ENCODE data around the gene TECPR1. TPM values are rescaled to one million over a fixed set of nuclear protein-coding genes. Genes with fewer than 3 reads are reported as not detected.

Gene TECPR1
- 10 to 100 TPM; 41.6 to 53.8 TPM for total RNA-seq

DNA sequence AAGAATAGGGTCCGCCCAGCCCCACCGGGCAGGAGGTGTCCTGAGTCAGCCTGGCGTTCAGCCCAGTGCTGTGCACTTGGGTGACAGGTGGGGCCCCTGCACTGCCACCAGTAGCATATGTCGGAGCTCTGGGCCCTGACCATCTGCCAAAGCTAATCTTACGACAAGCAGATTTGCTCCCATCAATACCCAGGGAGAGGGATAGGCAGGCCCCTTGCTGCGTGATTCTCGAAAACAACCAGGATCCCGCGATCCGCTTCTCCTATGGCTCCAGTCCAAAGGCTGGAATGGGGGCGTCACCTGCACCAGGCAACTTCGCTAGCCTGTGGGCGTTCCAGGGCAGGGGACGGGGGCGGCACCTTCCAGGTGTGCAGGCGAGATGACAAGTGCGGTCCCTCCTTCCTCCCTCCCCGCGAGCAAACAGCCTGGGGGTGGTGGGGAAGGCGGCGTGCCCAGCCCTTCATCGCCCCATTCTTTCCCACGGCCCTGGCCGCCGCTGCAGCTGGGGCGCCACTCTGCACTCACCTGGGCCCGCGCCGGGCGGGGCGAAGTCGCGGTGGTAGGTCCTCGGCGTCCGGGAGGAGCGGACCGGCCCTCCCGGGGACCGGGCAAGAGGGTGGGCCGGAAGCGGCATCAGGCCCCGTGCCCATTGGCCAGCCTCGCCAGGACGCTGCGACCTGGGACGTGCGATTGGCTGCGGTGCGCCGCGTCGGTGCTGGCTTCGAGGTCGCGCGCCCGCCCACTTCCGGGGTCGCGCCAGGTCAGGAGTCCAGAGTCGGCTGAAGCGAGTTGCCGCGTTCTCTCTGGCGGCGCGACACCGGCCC is at the start of gene TECPR1:
Gene TECPR1, minus strand, starts transcription at position 632 of the 824 bp plus-strand sequence. CDS start 6,086 bp downstream, outside the sequence.
- Histone ChIP-seq H3K4me1 (ENCODE audit: control insufficient read depth in 1 of 2, low read depth in 2 of 2) (peaks cover 18 to 22% of the 10 kb centered on the region in 2 donors), H3K27ac (peak within 1 kb of the TSS; percentile 71 to 79), H3K36me3 (peaks cover 4% of the 10 kb centered on the region), H3K9me3 (no peaks in the 10 kb centered on the region), H3K4me3 (peak within 1 kb of the TSS; percentile 99), H3K27me3 (replicated peaks; ENCODE audit: insufficient read depth) (no peaks in the 10 kb centered on the region)
- DNase-seq (ENCODE audit: low spot score) (peak; percentile 66), ATAC-seq (ENCODE audit: insufficient number of reproducible peaks, low FRiP score, low read depth) (peak; percentile 88)
- no peak for TF ChIP-seq CTCF (IDR thresholded peaks at IDR 0.05)

GRCh38 chr7:98300595-98301372 is 48.8 kb upstream of the TECPR1 start:
- DNase-seq (ENCODE audit: low spot score) (no peak), ATAC-seq (ENCODE audit: insufficient number of reproducible peaks, low FRiP score, low read depth) (no peak)
- H3K36me3 ChIP-seq = peaks cover 4% of the 10 kb centered on the region
- TF ChIP-seq CTCF (IDR thresholded peaks at IDR 0.05) = no peak
- no peak overlapping the region for H3K27ac ChIP-seq
- no peak overlapping the region for H3K4me3 ChIP-seq
- no peaks in the 10 kb centered on the region for H3K27me3 ChIP-seq (replicated peaks; ENCODE audit: insufficient read depth)
- H3K9me3 ChIP-seq = no peaks in the 10 kb centered on the region
- no peaks in the 10 kb centered on the region for H3K4me1 ChIP-seq (ENCODE audit: control insufficient read depth in 1 of 2, low read depth in 2 of 2)

DNA sequence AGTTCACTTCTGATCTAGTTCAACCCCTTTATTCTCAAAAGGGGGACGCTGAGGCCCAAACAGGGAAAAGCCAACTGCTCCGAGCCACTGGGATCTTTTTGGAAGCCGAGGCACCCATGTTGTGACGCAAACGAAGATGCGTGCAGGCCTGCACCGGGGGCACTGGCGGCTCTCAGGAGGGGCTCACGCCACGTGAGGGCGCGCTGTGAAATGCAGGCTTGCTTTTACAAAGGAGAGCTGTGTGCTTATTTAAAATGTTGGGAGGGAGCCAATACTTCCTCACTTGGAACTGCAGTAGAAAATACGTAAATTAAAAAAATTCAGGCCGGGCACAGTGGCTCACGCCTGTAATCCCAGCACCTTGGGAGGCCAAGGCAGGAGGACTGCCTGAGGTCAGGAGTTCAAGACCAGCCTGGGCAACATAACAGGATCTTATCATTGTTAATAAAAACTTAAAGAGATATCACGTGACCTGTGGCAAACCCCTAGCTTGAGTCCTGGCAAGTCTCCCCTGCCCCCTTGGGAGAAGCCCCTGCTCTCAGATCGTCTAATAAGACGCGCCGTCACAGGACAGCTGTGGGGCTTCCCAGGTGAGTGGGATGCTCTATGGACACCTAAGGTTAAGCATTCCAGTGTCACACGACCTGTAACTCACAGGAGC is 45.7 kb upstream of the TECPR1 start:
- TF ChIP-seq CTCF (IDR thresholded peaks at IDR 0.05) = no peak
- H3K4me1 ChIP-seq (ENCODE audit: control insufficient read depth in 1 of 2, low read depth in 2 of 2) = no peaks in the 10 kb centered on the region
- no peak overlapping the region for H3K4me3 ChIP-seq
- H3K27ac ChIP-seq = no peak overlapping the region
- no peaks in the 10 kb centered on the region for H3K9me3 ChIP-seq
- peaks cover 16% of the 10 kb centered on the region for H3K36me3 ChIP-seq
- DNase-seq (ENCODE audit: low spot score) = no peak
- no peak for ATAC-seq (ENCODE audit: insufficient number of reproducible peaks, low FRiP score, low read depth)
- H3K27me3 ChIP-seq (replicated peaks; ENCODE audit: insufficient read depth) = no peaks in the 10 kb centered on the region

- no peaks in the 10 kb centered on the region for H3K27me3 ChIP-seq (replicated peaks; ENCODE audit: insufficient read depth)
- DNase-seq (ENCODE audit: low spot score) = no peak
- peaks cover 25% of the 10 kb centered on the region for H3K36me3 ChIP-seq
- H3K9me3 ChIP-seq = no peaks in the 10 kb centered on the region
- no peak for ATAC-seq (ENCODE audit: insufficient number of reproducible peaks, low FRiP score, low read depth)
- H3K4me3 ChIP-seq = no peak overlapping the region
- no peak for TF ChIP-seq CTCF (IDR thresholded peaks at IDR 0.05)
- H3K27ac ChIP-seq = no peak overlapping the region
- no peaks in the 10 kb centered on the region for H3K4me1 ChIP-seq (ENCODE audit: control insufficient read depth in 1 of 2, low read depth in 2 of 2)
These were observed 44.8 kb upstream of the TECPR1 start for GRCh38 chr7:98296833-98297232.
